GM18502 (cell line): ENCODE measurements around the gene ADPRS.

Experiments used
- ATAC-seq: cut with Tn5 transposase; IDR thresholded peaks from one replicate; pipeline ENCODE4 v1.9.1; 2021; ENCODE audit warnings: mild to moderate bottlenecking; ENCODE audit not compliant: unreplicated experiment, poor library complexity

The ADPRS gene, protein sequence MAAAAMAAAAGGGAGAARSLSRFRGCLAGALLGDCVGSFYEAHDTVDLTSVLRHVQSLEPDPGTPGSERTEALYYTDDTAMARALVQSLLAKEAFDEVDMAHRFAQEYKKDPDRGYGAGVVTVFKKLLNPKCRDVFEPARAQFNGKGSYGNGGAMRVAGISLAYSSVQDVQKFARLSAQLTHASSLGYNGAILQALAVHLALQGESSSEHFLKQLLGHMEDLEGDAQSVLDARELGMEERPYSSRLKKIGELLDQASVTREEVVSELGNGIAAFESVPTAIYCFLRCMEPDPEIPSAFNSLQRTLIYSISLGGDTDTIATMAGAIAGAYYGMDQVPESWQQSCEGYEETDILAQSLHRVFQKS

DNA sequence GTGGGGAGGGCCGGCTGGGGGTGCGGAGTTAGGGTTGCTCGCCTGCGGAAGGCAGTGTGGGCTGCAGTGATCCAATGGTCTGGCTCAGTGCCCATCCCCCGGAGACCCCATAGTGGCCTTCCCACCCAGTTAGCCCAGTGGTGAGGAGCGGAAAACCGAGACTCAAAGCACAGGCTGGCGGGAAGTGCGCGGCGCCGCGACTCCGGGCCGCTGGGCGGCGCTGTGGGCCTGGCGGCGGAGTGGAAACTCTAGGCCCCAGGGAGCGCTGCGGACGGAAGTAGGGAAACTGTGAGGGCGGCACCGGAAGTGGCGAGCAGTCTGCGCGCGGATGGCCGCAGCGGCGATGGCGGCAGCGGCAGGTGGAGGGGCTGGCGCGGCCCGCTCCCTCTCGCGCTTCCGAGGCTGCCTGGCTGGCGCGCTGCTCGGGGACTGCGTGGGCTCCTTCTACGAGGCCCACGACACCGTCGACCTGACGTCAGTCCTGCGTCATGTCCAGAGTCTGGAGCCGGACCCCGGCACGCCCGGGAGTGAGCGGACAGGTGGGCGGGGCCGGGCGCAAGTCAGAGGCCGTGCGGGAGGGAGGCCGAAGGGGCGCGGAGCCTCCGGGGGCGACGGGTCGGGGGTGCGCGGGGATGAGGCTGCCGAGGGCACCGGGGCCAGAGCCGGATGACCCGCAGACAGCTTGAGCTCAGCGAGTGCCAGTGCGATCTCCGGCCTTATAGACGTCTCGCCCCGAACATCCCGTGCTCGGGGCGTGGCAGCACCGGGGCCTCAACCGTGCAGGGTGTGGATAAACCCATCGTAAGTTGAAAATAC, at the start of gene ADPRS:
Gene ADPRS (plus strand): TSS at position 316 of the 816 bp plus-strand sequence. CDS start 13 bp downstream, at position 329.
- peak; percentile 78 for ATAC-seq

DNA sequence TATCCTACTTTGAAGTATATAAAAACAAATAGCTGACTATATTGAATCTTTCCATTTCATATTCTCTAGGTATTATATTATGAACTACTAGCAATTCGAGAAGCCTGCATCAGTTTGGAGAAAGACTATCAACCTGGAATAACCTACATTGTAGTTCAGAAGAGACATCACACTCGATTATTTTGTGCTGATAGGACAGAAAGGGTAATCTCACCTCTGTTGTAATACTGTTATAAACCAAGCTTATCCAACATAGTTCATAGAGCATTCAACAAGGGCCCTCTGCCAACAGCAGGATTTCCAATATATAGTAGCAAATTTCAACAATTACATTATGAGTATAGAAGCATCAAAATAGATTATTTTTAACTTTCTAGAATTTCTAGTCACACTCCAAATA, 48.5 kb upstream of the ADPRS start:
- no peak for ATAC-seq

DNA sequence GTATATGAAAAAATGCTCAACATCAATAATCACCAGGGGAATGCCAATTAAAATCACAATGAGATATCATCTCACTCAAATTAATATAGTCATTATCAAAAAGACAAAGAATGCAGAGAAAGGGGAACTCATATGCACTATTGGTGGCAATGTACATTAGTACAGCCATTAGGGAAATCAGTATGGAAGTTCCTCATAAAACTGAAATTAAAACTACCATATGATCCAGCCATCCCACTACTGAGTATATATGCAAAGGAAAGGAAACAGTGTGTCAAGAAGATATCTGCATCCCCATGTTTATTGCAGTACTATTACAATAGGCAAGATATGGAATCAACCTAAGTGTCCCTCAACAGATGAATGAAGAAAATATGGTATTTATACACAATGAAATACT, 36.9 kb upstream of the ADPRS start:
- no peak for ATAC-seq

DNA sequence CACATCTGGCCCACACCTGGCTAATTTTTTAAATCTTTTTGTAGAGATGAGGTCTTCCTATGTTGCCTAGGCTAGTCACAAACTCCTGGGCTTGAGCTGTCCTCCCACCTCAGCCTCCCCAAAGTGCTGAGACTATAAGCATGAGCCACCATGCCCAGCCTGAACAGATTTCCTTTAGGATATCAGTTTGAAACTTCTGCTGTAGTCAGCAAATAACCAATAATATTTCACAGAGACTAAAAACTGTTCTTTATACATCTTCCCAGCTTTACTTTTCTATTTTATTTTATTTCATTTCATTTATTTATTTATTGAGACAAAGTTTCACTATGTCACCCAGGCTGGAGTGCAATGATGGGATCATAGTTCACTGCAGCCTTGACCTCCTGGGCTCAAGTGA, 34.7 kb upstream of the ADPRS start:
- ATAC-seq, result no peak

DNA sequence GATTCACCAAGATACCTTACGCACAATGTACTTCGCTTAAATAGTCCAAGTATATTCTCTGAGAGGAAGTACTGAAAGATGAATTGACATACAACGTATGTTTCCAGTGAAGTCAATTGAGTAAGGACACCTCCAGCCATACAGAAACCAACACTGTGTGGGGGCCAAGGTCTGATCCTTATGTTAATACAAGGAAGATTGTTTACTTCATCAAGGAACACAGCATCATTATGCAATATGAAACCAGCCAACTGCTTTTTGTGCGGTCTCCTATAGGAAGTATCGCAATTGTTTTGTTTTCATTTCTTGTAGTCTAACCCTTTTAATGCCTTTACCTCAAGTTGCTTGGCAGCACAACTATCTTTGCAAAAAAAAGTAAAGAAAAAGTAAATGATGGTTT, 33.0 kb upstream of the ADPRS start:
- ATAC-seq, result no peak

DNA sequence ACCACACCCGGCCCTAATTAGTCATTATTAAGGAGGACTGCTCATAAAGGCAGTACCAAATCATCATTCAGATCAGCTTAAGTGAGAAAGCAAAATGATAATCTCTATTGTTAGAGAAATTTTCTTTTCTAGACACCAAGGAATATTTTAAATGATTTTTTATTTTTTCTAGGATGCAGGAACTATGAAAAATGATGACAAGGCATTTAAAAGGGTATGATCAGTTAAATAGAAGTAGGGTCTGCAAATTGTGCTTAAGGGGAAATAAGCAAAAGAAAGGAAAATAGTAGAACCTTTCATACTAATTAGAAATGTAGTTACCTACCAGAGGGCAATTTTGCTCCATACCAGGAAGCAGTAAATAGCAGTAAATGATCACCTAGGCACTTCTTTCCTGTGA, 26.4 kb upstream of the ADPRS start:
- ATAC-seq, result no peak

DNA sequence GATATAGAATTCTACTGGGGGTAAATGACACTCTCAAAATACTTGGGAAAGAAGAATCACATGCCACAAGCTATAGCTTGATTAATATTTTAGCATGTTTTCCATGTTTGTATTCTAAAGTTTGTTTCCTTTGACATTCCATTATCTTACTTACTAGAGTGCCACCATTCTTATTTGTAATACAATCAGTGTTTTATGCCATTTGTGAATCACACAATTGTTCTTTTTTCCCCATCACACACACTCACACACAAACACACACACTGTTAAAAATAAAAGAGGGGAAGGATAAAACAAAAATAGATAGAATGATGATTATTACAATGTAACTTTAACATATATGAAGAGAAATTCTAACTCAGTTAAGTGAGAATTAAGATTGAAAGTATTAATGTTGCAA, 20.8 kb upstream of the ADPRS start:
- ATAC-seq, result no peak

DNA sequence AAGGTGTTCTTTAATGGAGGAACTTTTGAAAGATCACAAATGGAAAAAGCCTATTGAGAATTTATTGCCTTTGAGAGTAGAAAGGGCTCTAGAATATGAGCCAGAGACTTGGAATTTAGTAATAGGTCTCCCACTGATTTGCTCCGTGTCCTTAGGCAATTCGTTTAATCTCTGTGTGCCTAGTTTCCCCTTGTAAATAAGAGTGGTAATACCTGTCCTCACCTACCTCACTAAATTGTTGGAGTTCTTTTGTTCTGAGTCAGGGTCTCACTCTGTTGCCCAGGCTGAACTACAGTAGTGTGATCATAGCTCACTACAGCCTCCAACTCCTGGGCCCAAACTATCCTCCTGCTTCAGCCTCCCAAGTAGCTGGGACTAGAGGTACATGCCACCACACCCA, 19.8 kb upstream of the ADPRS start:
- no peak for ATAC-seq

DNA sequence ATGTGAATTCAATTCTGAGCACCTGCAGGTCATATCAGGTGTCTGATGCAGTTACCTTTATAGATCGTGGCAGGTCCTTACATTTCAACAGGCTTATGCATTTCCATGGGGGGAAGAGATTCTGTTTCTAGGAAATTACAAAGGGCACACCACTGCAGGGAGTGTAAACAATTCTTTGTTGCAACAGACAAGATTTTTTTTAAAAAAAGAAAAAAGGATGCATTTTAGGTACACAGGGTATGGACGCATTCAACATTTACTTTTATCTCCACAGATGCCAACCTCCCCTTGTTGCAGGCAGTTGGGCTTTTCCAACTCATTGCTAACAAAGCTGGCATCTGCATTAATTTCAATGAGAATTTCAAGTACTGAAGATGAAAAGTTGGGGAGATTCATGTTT, 18.3 kb upstream of the ADPRS start:
- ATAC-seq, result no peak

DNA sequence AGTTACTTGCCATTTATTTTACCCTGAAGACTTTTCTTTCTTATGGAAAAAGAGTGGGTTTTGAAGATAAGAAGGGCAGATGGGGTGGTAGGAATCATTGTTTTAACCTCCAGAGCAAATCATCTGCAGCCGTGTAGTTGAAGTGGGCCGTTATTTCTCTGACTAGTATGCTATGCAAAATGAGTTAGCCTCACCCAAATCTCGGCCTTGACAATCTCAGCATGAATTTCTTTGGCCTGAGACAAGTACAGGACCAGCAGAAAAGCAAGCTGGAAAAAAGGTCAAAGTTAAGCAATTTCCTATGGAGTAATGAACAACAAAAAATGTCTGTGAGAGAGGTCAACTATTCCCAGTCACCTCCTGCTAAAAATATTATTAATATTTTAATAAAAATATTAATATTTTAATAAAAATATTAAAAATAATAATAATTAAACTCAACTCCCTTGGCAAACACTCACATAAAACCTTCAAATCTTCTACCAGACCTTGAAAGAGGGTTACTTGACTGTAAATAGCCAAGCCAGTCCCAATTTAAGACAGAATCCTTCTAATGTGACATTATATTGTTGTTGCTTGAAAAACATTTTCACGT, 11.6 kb upstream of the ADPRS start:
- no peak for ATAC-seq

DNA sequence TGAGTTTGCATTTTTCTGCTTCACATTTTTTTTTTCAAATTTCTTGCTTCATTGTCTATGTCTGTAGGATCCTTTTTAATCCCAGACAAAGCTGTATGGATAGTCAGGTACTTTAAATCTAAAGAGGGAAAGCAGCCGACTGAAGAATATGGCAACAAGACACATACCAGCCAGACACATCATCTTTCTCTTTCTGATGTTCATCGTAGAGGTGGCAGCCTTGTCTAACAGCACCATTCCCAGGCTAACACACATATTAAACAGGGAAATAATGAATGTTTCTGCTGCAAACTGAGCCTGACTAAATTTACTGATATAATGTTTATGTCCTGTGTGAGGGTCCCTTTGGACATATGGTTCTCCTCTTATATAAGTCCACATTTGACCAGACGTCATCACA, 8.5 kb upstream of the ADPRS start:
- ATAC-seq, result no peak

DNA sequence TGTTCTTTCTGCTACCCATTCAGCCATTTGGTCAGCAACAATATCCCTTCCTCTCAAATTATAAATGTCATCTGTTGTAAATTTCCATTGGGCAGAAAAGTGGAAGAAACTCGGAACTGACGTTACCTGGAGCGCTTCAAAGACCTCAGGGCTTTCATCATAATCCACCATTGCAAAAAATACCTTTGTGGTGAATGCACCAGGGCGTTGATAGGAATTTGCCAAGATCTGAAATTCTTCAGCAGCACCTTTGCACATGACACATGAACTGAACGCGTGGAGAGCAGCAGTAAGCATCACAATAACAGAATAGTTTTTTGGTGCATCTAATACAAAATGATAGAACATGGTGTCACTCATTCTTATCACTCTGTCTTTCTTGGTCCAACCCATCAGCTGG, 7.9 kb upstream of the ADPRS start:
- ATAC-seq, result no peak

DNA sequence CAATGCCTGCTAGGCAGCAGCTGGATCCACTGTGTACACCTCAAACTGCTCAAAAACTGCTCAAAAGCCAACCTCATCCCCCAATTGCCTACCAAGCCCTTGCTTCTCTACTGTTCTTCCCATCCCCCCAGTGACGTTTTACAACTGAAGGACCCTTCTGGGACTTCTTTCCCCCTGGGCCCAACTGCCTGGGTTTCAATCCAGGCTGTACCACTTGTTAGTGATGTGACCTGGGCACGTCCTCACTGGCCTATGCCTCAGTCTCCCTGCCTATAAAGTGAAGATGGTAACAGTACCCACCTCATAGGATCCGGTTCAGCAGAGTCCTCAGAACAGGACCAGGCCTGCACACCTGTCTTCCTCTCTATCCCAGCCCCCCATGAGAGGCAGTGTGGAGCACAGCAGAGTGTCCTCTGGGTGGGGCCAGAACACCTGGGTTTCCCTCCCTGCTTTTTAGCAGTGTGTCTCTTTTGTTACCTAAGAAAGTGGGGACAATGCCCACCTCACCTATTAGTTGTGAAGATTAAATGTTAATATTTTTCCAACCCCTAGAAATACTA, 6.7 kb upstream of the ADPRS start:
- no peak for ATAC-seq

DNA sequence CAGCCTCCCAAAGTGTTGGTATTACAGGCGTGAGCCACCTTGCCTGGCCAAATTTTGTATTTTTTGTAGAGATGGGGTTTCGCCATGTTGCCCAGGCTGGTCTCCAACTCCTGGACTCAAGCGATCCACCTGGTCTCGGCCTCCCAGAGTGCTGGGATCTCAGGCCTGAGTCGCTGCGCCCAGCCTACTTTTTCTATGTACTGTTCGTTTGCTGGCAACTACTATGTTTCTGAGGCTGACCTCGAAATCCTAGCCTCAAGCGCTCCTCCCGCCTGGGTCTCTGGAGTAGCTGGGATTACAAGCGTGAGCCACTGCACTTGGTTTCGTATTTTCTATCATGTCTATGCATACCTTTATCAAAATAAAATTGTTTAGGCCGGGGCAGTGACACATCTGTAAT, 5.5 kb upstream of the ADPRS start:
- ATAC-seq, result no peak

DNA sequence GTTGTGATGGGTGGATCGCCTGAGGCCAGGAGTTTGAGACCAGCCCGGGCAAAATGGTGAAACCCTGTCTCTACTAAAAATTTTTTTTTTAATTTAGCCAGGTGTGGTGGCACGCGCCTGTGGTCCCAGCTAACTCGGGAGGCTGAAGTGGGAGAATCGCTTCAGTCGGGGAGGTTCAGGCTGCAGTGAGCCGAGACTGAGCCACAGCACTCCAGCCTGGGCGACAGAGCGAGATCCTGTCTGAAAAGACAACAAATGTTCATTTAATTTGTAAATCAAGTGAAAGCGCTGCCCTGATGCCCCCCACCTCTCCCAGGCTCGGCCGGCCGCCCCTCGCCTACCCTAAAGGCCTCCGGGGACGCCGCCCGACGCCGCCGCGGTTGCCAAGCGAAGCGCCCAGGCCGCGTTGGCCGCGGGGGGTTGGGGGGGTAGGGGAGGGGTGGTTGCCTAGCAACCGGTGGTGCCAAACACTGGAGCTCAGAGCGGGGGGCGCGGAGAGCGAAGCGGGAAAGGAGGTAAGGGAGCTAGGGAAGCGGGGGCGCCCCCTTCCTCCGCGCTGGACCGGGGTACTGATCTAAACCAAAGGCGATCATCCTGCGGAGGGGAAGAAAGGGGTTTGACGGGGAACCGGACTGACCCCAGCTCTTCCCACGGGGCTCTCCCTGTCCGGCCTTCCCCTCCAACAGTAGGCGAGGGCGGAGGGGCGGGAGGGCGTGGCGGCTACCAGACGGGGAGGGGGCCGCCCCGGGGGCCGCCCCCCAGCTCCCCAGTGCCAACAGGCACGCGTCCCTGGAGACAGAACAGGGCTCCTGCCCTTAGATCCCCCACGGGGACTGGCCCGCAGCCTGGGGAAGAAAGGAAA, 4.8 kb upstream of the ADPRS start, which contains the start of gene TEKT2:
Gene TEKT2 (plus strand): TSS at position 460 of the 862 bp plus-strand sequence. CDS start 828 bp downstream, outside the sequence.
- no peak for ATAC-seq

DNA sequence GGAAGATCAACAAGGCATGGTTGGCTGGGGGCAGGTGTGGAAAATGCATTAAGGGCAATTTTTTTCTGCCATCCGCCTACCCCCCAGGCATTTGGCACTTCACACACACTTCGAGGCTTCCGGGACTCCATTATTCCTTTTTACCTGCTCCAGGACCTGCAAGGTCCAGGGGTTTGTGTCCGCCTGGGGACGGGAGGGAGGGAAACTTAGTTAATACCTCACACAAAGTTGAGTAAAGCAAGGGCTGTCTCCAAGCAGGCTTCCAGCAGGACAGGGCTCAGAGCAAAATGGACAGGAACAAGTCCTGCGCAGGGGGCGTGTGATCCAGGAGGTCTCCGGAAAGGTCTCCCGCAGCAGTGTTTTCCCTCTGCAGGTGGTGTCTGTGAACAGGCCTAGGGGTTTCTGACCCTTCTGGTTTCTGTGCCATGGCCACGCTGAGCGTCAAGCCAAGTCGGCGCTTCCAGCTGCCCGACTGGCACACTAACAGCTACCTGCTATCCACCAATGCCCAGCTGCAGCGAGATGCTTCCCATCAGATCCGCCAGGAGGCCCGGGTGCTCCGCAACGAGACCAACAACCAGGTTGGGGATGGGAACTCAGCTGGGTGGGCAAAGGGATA, 4.1 kb upstream of the ADPRS start:
- ATAC-seq, result no peak

DNA sequence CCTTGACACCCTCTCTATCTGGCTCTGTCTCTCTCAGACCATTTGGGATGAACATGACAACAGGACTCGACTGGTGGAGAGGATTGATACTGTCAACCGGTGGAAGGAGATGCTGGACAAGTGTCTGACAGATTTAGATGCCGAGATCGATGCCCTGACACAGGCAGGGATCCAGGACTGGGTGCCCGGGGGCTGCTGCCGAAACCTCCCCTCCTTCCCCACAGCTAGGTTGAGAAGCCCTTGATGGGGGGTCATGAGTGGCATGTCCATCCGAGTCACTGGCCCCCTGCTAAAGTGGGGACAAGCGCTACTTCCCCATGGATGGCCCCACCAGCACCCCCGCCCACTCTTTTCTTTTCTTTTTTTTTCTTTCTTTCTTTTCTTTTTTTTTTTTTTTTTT, 3.6 kb upstream of the ADPRS start:
- no peak for ATAC-seq

DNA sequence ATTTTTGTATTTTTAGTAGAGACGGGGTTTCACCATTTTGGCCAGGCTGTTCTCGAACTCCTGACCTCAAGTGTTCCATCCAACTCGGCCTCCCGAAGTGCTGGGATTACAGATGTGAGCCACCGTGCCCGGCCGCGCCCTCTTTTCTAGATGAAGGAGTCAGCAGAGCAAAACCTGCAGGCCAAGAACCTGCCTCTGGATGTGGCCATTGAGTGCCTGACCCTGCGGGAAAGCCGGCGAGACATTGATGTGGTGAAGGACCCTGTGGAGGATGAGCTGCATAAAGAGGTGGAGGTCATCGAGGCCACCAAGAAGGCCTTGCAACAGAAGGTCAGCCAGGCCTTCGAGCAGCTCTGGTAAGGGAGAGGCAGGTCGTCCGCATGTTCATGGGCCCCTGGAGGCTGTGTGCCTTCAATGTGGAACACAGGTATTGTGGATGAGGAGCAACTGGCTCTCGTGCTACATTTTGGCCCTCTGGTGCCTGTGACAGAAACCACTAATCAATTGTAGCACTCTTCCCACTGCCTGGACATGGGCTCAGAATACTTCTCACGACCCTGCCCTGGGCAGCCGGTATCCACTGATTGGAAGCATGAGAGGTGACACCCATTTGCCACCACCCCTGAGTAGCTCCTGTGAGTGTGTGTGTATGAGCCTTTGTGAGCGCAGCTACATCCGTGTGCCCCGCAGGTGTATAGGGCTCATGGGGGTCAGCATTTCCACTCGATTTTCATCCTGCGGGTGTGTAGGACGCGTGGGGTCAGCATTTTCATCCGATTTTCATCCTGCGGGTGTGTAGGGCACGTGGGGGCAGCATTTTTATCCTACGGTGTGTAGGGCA, 2.8 kb upstream of the ADPRS start:
- ATAC-seq, result no peak
